NK-92 treated with Interleukin-12 subunit alpha and Interleukin-12 subunit beta, amount 100 ng/mL, for 24 hours (cell line): ENCODE results near the gene ANKS1B.

Experiments
- DNase-seq: peaks from one replicate; lab custom pipeline; 2025; lab: John Stamatoyannopoulos, UW

The ANKS1B gene

GRCh38 chr12:98727196-98727595 lies 1257.5 kb downstream of the ANKS1B start:
- no peak for DNase-seq

GRCh38 chr12:98725476-98726247 lies 1259.1 kb downstream of the ANKS1B start:
- DNase-seq = no peak

GRCh38 chr12:98724384-98725155 lies 1260.2 kb downstream of the ANKS1B start:
- no peak for DNase-seq

GRCh38 chr12:98721204-98721702 lies 1263.5 kb downstream of the ANKS1B start:
- DNase-seq = no peak

GRCh38 chr12:98719515-98720504 lies 1264.9 kb downstream of the ANKS1B start:
- DNase-seq = no peak

GRCh38 chr12:98714426-98714825 lies 1270.3 kb downstream of the ANKS1B start:
- DNase-seq = no peak

GRCh38 chr12:98709022-98709421 lies 1275.7 kb downstream of the ANKS1B start:
- DNase-seq = no peak

- DNase-seq = no peak
Measured at GRCh38 chr12:98701166-98701565, 1283.6 kb downstream of the ANKS1B start.

- DNase-seq = no peak
Measured at GRCh38 chr12:98699586-98699985, 1285.2 kb downstream of the ANKS1B start.

GRCh38 chr12:98698603-98699463 lies 1285.9 kb downstream of the ANKS1B start:
- DNase-seq = peak; percentile 0

GRCh38 chr12:98697209-98697608 lies 1287.5 kb downstream of the ANKS1B start:
- no peak for DNase-seq

- DNase-seq = no peak
Measured at GRCh38 chr12:98696036-98696646, 1288.6 kb downstream of the ANKS1B start.

GRCh38 chr12:98691351-98691750 lies 1293.4 kb downstream of the ANKS1B start:
- no peak for DNase-seq

GRCh38 chr12:98686603-98687002 lies 1298.1 kb downstream of the ANKS1B start:
- DNase-seq = no peak
